ENCODE data around the gene WDHD1.
A peak's percentile ranks its signal among the peaks of the same experiment; 100 is the strongest.

WDHD1 gene

GRCh38 chr14:54944737-54945391, 82.0 kb downstream of the WDHD1 start:
- H3K4me3 ChIP-seq (ENCODE audit: low read depth, low read length): no peak overlapping the region
- H3K36me3 ChIP-seq: peaks cover 42% of the 10 kb centered on the region
- peak; percentile 63 for DNase-seq
- TF ChIP-seq CTCF (IDR thresholded peaks at IDR 0.05; ENCODE audit: low read depth, low read length): no peak
- no peak overlapping the region for H3K27ac ChIP-seq
- no peaks in the 10 kb centered on the region for H3K27me3 ChIP-seq (ENCODE audit: insufficient read depth, low read depth, severe bottlenecking)
- no peaks in the 10 kb centered on the region for H3K9me3 ChIP-seq (ENCODE audit: severe bottlenecking)

- Histone ChIP-seq H3K27me3 (ENCODE audit: insufficient read depth, low read depth, severe bottlenecking) (no peaks in the 10 kb centered on the region), H3K27ac (no peak overlapping the region), H3K36me3 (peaks cover 40% of the 10 kb centered on the region), H3K4me3 (ENCODE audit: low read depth, low read length) (no peak overlapping the region), H3K9me3 (ENCODE audit: severe bottlenecking) (no peaks in the 10 kb centered on the region)
- no peak for DNase-seq
- no peak for TF ChIP-seq CTCF (IDR thresholded peaks at IDR 0.05; ENCODE audit: low read depth, low read length)
Measured at GRCh38 chr14:54942913-54943312, 84.0 kb downstream of the WDHD1 start.

- H3K36me3 ChIP-seq: peaks cover 14% of the 10 kb centered on the region
- H3K4me3 ChIP-seq (ENCODE audit: low read depth, low read length): no peak overlapping the region
- no peak overlapping the region for H3K27ac ChIP-seq
- H3K27me3 ChIP-seq (ENCODE audit: insufficient read depth, low read depth, severe bottlenecking): no peaks in the 10 kb centered on the region
- no peak for TF ChIP-seq CTCF (IDR thresholded peaks at IDR 0.05; ENCODE audit: low read depth, low read length)
- no peaks in the 10 kb centered on the region for H3K9me3 ChIP-seq (ENCODE audit: severe bottlenecking)
- no peak for DNase-seq
Measured at GRCh38 chr14:54936816-54937215, 90.1 kb downstream of the WDHD1 start.

- DNase-seq: no peak
- Histone ChIP-seq H3K4me3 (ENCODE audit: low read depth, low read length) (no peak overlapping the region), H3K27me3 (ENCODE audit: insufficient read depth, low read depth, severe bottlenecking) (no peaks in the 10 kb centered on the region), H3K27ac (no peak overlapping the region), H3K9me3 (ENCODE audit: severe bottlenecking) (no peaks in the 10 kb centered on the region), H3K36me3 (peaks cover 14% of the 10 kb centered on the region)
- TF ChIP-seq CTCF (IDR thresholded peaks at IDR 0.05; ENCODE audit: low read depth, low read length): no peak
Measured at GRCh38 chr14:54935958-54936357, 90.9 kb downstream of the WDHD1 start.

GRCh38 chr14:54935100-54935499, 91.8 kb downstream of the WDHD1 start:
- Histone ChIP-seq H3K36me3 (peaks cover 8% of the 10 kb centered on the region), H3K9me3 (ENCODE audit: severe bottlenecking) (no peaks in the 10 kb centered on the region), H3K27me3 (ENCODE audit: insufficient read depth, low read depth, severe bottlenecking) (no peaks in the 10 kb centered on the region), H3K4me3 (ENCODE audit: low read depth, low read length) (no peak overlapping the region), H3K27ac (no peak overlapping the region)
- DNase-seq: no peak
- no peak for TF ChIP-seq CTCF (IDR thresholded peaks at IDR 0.05; ENCODE audit: low read depth, low read length)

GRCh38 chr14:54933006-54933405, 93.9 kb downstream of the WDHD1 start:
- DNase-seq: no peak
- H3K9me3 ChIP-seq (ENCODE audit: severe bottlenecking): no peaks in the 10 kb centered on the region
- no peak overlapping the region for H3K27ac ChIP-seq
- H3K36me3 ChIP-seq: peaks cover under 1% of the 10 kb centered on the region; the same call in 1 of the 2 replicates
- no peak for TF ChIP-seq CTCF (IDR thresholded peaks at IDR 0.05; ENCODE audit: low read depth, low read length)
- no peaks in the 10 kb centered on the region for H3K27me3 ChIP-seq (ENCODE audit: insufficient read depth, low read depth, severe bottlenecking)
- H3K4me3 ChIP-seq (ENCODE audit: low read depth, low read length): no peak overlapping the region

All from WERI-Rb-1 (cell line).